Measurements from ENCODE around the gene NIN. TPM values are rescaled to one million over a fixed set of nuclear protein-coding genes. Genes with fewer than 3 reads are reported as not detected.

NIN gene
- total and polyA plus RNA-seq, 2 of the 4 experiments (the other 2 are of a cell fraction): 15.2 to 98.4 TPM

DNA sequence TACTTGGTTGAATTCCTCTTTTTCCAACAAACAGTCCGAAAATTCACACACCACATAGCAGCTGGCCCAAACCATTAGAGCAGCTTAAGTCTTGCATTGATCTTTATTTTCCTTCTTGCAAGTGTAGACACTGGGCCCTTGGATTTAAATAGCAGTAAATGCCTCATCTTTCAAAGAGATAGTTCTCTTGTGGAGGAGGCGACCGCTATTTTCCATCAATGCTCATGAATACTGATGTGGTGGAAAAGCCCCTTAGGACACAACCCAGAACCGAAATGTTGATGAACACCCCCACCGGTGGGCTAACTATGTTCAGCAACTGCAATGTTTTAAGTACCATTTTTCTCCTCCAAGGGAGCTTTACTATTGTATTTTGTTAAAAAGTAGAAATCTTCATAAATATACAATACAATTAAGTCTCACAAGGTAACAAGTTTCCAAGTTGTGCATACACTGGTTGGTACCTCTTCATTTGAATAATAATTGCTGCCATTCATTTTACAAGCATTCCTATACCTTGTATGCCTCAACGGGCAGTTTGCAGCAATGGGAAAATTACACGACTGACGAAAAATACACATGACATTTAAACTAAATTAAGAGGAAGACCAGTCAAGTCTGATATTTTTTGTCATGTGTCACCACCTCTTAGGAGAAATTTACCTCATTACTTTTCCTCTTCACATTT is 18.0 kb downstream of the NIN start:
- POLR2A ChIA-PET (ENCODE audit: unreplicated experiment): no interaction called here
- in situ Hi-C loops (cut with MboI; ENCODE audit: low sequenced_read_pairs): no loop called here
- Histone ChIP-seq H3K23ac (ENCODE audit: low read depth, low read length) (no peak overlapping the region), H3K36me3 (ENCODE audit: control insufficient read depth, insufficient read depth, low read length) (peaks cover 4% of the 10 kb centered on the region; the same call in 1 of the 2 replicates), H3K9me1 (ENCODE audit: insufficient read depth, low read length) (no peaks in the 10 kb centered on the region), H3K4ac (ENCODE audit: low read depth, low read length) (no peak overlapping the region), H4K5ac (ENCODE audit: low read depth, low read length) (no peak overlapping the region), H4K91ac (ENCODE audit: insufficient read depth, low read depth, low read length) (no peak overlapping the region), H3K27ac (ENCODE audit: insufficient read depth, low read length) (no peak overlapping the region), H3K4me3 (ENCODE audit: insufficient read depth, low read depth, low read length) (no peak overlapping the region), H2AK9ac (replicated peaks; ENCODE audit: low read depth, low read length, poor library complexity) (no peak overlapping the region), H3K9ac (ENCODE audit: low read depth, low read length) (no peak overlapping the region), H2AK5ac (ENCODE audit: low read depth, low read length) (no peak overlapping the region), H2BK15ac (ENCODE audit: low read depth, low read length) (no peak overlapping the region), H3K79me1 (ENCODE audit: low read depth in 1 of 2, low read length in 2 of 2) (peaks cover 37 to 45% of the 10 kb centered on the region in 2 experiments), H3K56ac (ENCODE audit: extremely low read depth, insufficient read depth, low read length) (no peak overlapping the region), H2BK20ac (ENCODE audit: low read depth, low read length) (no peak overlapping the region), H3K4me2 (ENCODE audit: low read depth, low read length) (no peak overlapping the region), H3K4me1 (ENCODE audit: control insufficient read depth, insufficient read depth, low read length) (peaks cover 4% of the 10 kb centered on the region), H2BK120ac (ENCODE audit: low read depth, low read length) (no peak overlapping the region), H4K8ac (ENCODE audit: low read depth in 2 of 2, low read length in 2 of 2) (no peak overlapping the region), H4K20me1 (ENCODE audit: insufficient read depth, low read length) (peaks cover 15% of the 10 kb centered on the region; the same call in 1 of the 2 replicates), H3K14ac (replicated peaks; ENCODE audit: low read depth, low read length) (no peak overlapping the region), H3K9me3 (ENCODE audit: control insufficient read depth, insufficient read depth, low read length) (no peaks in the 10 kb centered on the region), H3K18ac (ENCODE audit: low read depth, low read length) (no peak overlapping the region), H2BK5ac (ENCODE audit: low read depth, low read length, poor library complexity, severe bottlenecking) (no peak overlapping the region), H3K27me3 (ENCODE audit: control insufficient read depth, insufficient read depth, low read length) (no peaks in the 10 kb centered on the region), H2AFZ (replicated peaks; ENCODE audit: low read length, poor library complexity) (no peak overlapping the region)
- TF ChIP-seq RFX5 (IDR thresholded peaks at IDR 0.05; ENCODE audit: low read depth, low read length) (no peak), CEBPB (IDR thresholded peaks at IDR 0.05; ENCODE audit: low read depth, low read length) (no peak), CHD1 (IDR thresholded peaks at IDR 0.05; ENCODE audit: low read depth, low read length) (no peak), RCOR1 (IDR thresholded peaks at IDR 0.05; ENCODE audit: insufficient replicate concordance, low read length) (no peak), RAD21 (IDR thresholded peaks at IDR 0.05; ENCODE audit: low read length) (no peak), FOS (IDR thresholded peaks at IDR 0.05; ENCODE audit: low read depth, low read length) (no peak)
- WGBS, 2 experiments (ENCODE audit: extremely low coverage in 2 of 2, insufficient read length in 1 of 2): 100% methylated on average over 3 of the region's 8 CpGs; no CpG with 5 or more reads in 1 of the 2 experiments
- CTCF ChIA-PET: no interaction called here
- dilution Hi-C loops (cut with HindIII; ENCODE audit: low sequenced_read_pairs, unreplicated experiment): no loop called here
- no TSS peak for BruUV-seq (replicated peaks)
- intact Hi-C loops (cut with micrococcal nuclease): no loop called here
- ATAC-seq (ENCODE audit: low read depth): no peak
- DNase-seq: no peak
